Measurements from ENCODE around the gene ISCU. TPM values are rescaled to one million over a fixed set of nuclear protein-coding genes. Genes with fewer than 3 reads are reported as not detected.

ISCU gene
- total RNA-seq, 1 donor, result 136 TPM

DNA sequence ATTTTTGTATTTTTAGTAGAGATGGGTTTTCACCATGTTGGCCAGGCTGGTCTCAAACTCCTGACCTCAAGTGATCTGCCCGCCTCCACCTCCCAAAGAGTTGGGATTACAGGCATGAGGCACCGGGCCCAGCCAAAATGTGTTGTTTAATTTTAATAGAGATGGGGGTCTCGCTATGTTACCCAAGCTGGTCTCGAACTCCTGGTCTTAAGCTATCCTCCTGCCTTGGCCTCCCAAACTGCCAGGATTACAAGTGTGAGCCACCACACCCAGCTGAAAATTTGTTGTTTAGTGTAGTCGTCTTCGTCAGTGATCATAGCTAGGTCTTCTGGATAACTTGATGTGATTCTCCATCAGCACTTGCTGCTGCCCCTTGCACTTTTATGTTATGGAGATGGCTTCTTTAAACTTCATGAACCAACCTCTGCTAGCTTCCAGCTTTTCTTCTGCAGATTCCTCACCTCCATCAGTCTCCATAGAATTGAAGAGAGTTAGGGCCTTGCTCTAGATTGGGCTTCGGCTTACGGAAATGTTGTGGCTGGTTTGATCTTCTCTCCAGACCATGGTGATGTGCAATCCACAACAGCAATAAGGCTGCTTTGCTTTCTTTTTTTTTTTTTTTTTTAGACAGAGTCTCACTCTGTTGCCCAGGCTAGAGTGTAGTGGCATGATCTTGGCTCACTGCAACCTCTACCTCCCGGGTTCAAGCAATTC lies 13.0 kb downstream of the ISCU start:
- DNase-seq (ENCODE audit: low read depth), result peak; percentile 61
- no peak overlapping the region for H3K4me3 ChIP-seq (ENCODE audit: low read depth, low read length)
- TF ChIP-seq, protein P1, sequence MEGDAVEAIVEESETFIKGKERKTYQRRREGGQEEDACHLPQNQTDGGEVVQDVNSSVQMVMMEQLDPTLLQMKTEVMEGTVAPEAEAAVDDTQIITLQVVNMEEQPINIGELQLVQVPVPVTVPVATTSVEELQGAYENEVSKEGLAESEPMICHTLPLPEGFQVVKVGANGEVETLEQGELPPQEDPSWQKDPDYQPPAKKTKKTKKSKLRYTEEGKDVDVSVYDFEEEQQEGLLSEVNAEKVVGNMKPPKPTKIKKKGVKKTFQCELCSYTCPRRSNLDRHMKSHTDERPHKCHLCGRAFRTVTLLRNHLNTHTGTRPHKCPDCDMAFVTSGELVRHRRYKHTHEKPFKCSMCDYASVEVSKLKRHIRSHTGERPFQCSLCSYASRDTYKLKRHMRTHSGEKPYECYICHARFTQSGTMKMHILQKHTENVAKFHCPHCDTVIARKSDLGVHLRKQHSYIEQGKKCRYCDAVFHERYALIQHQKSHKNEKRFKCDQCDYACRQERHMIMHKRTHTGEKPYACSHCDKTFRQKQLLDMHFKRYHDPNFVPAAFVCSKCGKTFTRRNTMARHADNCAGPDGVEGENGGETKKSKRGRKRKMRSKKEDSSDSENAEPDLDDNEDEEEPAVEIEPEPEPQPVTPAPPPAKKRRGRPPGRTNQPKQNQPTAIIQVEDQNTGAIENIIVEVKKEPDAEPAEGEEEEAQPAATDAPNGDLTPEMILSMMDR (IDR thresholded peaks at IDR 0.05; ENCODE audit: insufficient read depth, low read length), result no peak

DNA sequence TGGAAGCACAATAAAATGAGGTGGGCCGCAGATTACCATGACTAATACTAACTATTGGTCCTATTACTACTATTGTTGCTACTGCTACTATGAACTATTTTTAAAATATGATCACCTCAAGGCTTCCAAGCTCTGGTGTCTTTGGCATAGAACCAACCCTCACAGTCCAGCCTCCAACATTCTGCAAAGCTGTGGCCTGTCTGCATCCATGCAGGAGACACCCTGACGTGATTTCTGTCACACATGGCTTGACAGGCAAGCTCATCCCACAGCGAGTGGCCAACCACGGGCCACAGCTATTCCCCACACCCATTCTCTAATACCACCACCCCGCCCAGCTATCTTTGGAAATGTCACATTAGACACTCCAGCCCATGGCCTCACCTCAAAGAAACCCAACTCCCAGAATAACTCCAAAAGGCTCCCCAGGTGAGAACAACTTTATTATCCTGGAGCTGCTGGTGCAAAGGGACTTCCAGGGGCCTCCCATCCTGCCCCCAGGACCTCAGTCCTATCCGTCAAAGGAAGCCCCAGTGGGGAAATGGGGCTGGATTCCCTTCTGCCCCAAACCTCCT lies 14.4 kb downstream of the ISCU start:
- TF ChIP-seq, protein P1 (IDR thresholded peaks at IDR 0.05; ENCODE audit: insufficient read depth, low read length), result no peak
- DNase-seq (ENCODE audit: low read depth), result peak; percentile 32
- H3K4me3 ChIP-seq (ENCODE audit: low read depth, low read length), result no peak overlapping the region

DNA sequence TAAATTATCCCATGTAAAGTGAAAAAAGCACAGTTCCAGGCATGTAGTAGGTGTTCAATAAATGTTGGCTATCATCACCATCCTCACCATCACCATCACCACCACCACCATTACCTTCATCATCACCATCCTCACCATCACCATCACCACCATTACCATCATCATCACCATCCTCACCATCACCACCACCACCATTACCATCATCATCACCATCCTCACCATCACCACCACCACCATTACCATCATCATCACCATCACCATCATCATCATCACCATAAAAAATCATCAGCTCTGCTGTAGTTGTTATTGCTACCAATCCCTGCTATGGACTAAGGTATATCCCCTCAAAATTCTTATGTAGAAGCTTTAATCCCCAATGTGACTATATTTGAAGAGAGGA lies 15.1 kb downstream of the ISCU start:
- TF ChIP-seq, protein P1 (IDR thresholded peaks at IDR 0.05; ENCODE audit: insufficient read depth, low read length), result no peak
- H3K4me3 ChIP-seq (ENCODE audit: low read depth, low read length), result no peak overlapping the region

GRCh38 chr12:108578264-108578663 lies 15.9 kb downstream of the ISCU start:
- DNase-seq (ENCODE audit: low read depth), result no peak
- H3K4me3 ChIP-seq (ENCODE audit: low read depth, low read length), result no peak overlapping the region
- TF ChIP-seq, protein P1 (IDR thresholded peaks at IDR 0.05; ENCODE audit: insufficient read depth, low read length), result no peak

More for the DNA sequence above, 15.1 kb downstream of the ISCU start:
- DNase-seq (ENCODE audit: low read depth), result no peak

DNA sequence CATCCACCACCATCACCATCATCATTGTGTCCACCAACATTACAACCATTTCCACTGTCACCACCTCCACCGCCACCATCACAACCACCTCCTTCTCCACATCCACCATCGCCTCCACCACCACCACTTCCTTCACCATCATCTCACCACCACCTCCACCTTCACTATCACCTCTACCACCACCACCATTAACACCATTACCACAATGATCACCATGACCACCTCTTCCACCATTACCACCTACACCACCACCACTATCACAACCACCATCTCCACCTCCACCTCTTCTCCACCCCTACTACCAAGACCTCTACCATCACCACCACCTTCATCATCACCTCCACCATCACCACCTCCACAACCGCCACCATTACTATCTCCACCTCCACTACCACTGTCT lies 16.4 kb downstream of the ISCU start:
- TF ChIP-seq, protein P1 (IDR thresholded peaks at IDR 0.05; ENCODE audit: insufficient read depth, low read length), result no peak
- H3K4me3 ChIP-seq (ENCODE audit: low read depth, low read length), result no peak overlapping the region
- DNase-seq (ENCODE audit: low read depth), result no peak

DNA sequence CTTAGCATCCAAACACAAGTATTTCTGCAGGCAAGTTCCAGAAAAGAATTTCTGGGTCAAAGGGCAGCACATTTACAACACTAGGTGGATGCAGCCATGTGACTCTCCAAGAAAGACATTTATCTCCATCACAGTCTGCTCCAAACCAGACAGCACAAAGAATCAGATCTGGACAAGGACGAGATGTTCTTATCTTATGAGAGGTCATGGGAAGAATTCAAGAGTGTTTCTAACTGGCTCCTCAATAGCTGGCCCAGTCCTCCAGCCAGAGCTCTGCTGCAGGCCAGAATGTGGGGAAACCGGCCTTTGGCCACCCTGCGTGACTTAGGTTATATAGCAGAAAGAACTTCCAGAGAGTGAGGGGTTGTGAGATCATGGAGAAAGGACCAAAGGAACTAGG lies 18.1 kb downstream of the ISCU start:
- peak; percentile 65 for DNase-seq (ENCODE audit: low read depth)
- no peak overlapping the region for H3K4me3 ChIP-seq (ENCODE audit: low read depth, low read length)
- TF ChIP-seq, protein P1 (IDR thresholded peaks at IDR 0.05; ENCODE audit: insufficient read depth, low read length), result no peak

Measured in fibroblast of the aortic adventitia (primary cell).